HepG2 (cell line): ENCODE data around the gene CD300A. TPM values are rescaled to one million over a fixed set of nuclear protein-coding genes. Genes with fewer than 3 reads are reported as not detected.

ENCODE experiments used
- ATAC-seq: fragments of 200-7000 bp; cut with Tn5 transposase; 3 replicates; pipeline ENCODE4 v1.9.1; 2020; ENCODE audit warnings: mild to moderate bottlenecking, moderate library complexity
- BruUV-seq: library from RNA; stranded (reverse); fragments of 400-500 nt; replicated peaks from 2 replicates; lab custom pipeline; 2021; lab: Mats Ljungman, UMichigan
- CTCF ChIA-PET: fragments of 300-600 bp; formaldehyde crosslinking; extraction: SDS; loops from one replicate; lab custom pipeline; 2021; ENCODE audit warnings: low total read pairs, inconsistent platforms, low intra/inter-chr PET ratio; lab: Yijun Ruan, JAX
- POLR2A ChIA-PET: fragments of 350-600 bp; sonication (Branson Sonifier 250); formaldehyde crosslinking; loops from one replicate; lab custom pipeline; 2020; ENCODE audit warnings: antibody characterized with exemption, inconsistent platforms; lab: Yijun Ruan, JAX
- DNase-seq: peaks from one replicate; pipeline ENCODE4 v3.0.0-alpha.2; 2015; ENCODE audit warnings: low spot score
- FAIRE-seq: peaks from 3 replicates; lab custom pipeline; 2011; peaks lifted over from hg19 to GRCh38; lab: Jason Lieb, UNC
- H2AFZ ChIP-seq: one replicate; pipeline ENCODE4 v1.6.1; 2011; ENCODE audit warnings: low read length, inconsistent platforms
- H3K27ac ChIP-seq: fragments of 300-600 bp; 3 replicates; pipeline ENCODE4 v1.8.0; 2011; ENCODE audit warnings: mixed run types, mild to moderate bottlenecking, mixed read lengths, low read length, inconsistent platforms; ENCODE audit not compliant: insufficient read depth; ENCODE audit errors: extremely low read length
- H3K27me3 ChIP-seq, 2 experiments: fragments of 200-600 bp in 1 of 2; 2 replicates in 1 of 2; 3 replicates in 1 of 2; pipeline versions ENCODE4 v1.6.0 to v1.8.0; 2011; ENCODE audit warnings: low read length in 2 of 2, mild to moderate bottlenecking in 2 of 2, moderate library complexity in 2 of 2, inconsistent platforms in 1 of 2; ENCODE audit not compliant: insufficient read depth in 2 of 2, control insufficient read depth in 1 of 2
- H3K36me3 ChIP-seq, 2 experiments: fragments of 200-600 bp in 1 of 2; replicated peaks in 1 of 2; 2 replicates in 1 of 2; 3 replicates in 1 of 2; pipeline versions ENCODE4 v1.5.1 to v1.8.0; 2011; ENCODE audit warnings: low read length in 2 of 2, inconsistent platforms in 1 of 2; ENCODE audit not compliant: insufficient read depth in 2 of 2, control insufficient read depth in 1 of 2
- H3K4me1 ChIP-seq: 2 replicates; pipeline ENCODE4 v1.5.1; 2012; ENCODE audit warnings: low read length, inconsistent platforms; ENCODE audit not compliant: insufficient read depth
- H3K4me2 ChIP-seq: 2 replicates; pipeline ENCODE4 v1.6.0; 2011; ENCODE audit warnings: low read depth, low read length, inconsistent platforms
- H3K4me3 ChIP-seq, 3 experiments: fragments of 200-600 bp in 1 of 3; sonication (generic), shearing (Covaris generic) in 1 of 3; replicated peaks in 1 of 3; 2 replicates each; pipeline ENCODE4 v1.5.1; 2011 to 2016; ENCODE audit warnings: low read length in 3 of 3, inconsistent platforms in 2 of 3, low read depth in 2 of 3, mild to moderate bottlenecking in 2 of 3, control low read depth in 1 of 3, mixed read lengths in 1 of 3; ENCODE audit not compliant: insufficient read depth in 1 of 3
- H3K79me2 ChIP-seq: one replicate; pipeline ENCODE4 v1.6.1; 2011; ENCODE audit warnings: low read length, inconsistent platforms; ENCODE audit not compliant: insufficient read depth
- H3K9ac ChIP-seq: 2 replicates; pipeline ENCODE4 v1.6.0; 2011; ENCODE audit warnings: mild to moderate bottlenecking, low read depth, low read length, inconsistent platforms; ENCODE audit not compliant: insufficient read depth
- H3K9me3 ChIP-seq: 2 replicates; pipeline ENCODE4 v1.5.1; 2012; ENCODE audit warnings: mild to moderate bottlenecking, low read length
- H4K20me1 ChIP-seq: 2 replicates; pipeline ENCODE4 v1.6.0; 2011; ENCODE audit warnings: inconsistent platforms, mild to moderate bottlenecking, low read length, moderate library complexity; ENCODE audit not compliant: insufficient read depth
- FOXA3 ChIP-seq: IDR thresholded peaks from 2 replicates; pipeline ENCODE4 v1.6.1; 2016; ENCODE audit warnings: missing genetic modification reagents, missing compliant biosample characterization
- KLF12 ChIP-seq: sonication (generic); formaldehyde crosslinking; IDR thresholded peaks from 2 replicates; pipeline ENCODE4 v1.4.0; 2020; ENCODE audit warnings: missing genetic modification reagents, borderline replicate concordance
- KLF9 ChIP-seq: IDR thresholded peaks from 2 replicates; pipeline ENCODE4 v1.6.1; 2016; ENCODE audit warnings: low read depth
- MAFK ChIP-seq, 2 experiments: IDR thresholded peaks in 1 of 2; conservative IDR thresholded peaks in 1 of 2; 2 replicates each; pipeline ENCODE4 v1.6.1; 2011; ENCODE audit warnings: improper control_type of control experiment in 2 of 2, low read length in 2 of 2
- NFKB2 ChIP-seq: sonication (generic); formaldehyde crosslinking; IDR thresholded peaks from 2 replicates; pipeline ENCODE4 v1.4.0; 2020; ENCODE audit warnings: missing genetic modification reagents, borderline replicate concordance
- POLR2AphosphoS5 ChIP-seq: IDR thresholded peaks from 2 replicates; pipeline ENCODE4 v1.6.1; 2012; ENCODE audit warnings: low read depth, low read length
- PPARG ChIP-seq: conservative IDR thresholded peaks from 2 replicates; pipeline ENCODE4 v1.6.1; 2016; ENCODE audit warnings: missing biosample characterization, missing genetic modification reagents
- RBM39 ChIP-seq: fragments of 200-400 bp; formaldehyde crosslinking; IDR thresholded peaks from one replicate; pipeline ENCODE4 v1.6.1; 2018; ENCODE audit warnings: antibody characterized with exemption, mild to moderate bottlenecking, low read depth, low read length; ENCODE audit not compliant: poor library complexity, severe bottlenecking
- ZFP62 ChIP-seq: sonication (generic); formaldehyde crosslinking; IDR thresholded peaks from 2 replicates; pipeline ENCODE4 v1.4.0; 2020; ENCODE audit warnings: missing genetic modification reagents
- ZNF570 ChIP-seq: sonication (generic); formaldehyde crosslinking; IDR thresholded peaks from 2 replicates; pipeline ENCODE4 v1.4.0; 2020; ENCODE audit warnings: mild to moderate bottlenecking, missing genetic modification reagents, borderline replicate concordance
- ZNF574 ChIP-seq: sonication (generic); formaldehyde crosslinking; IDR thresholded peaks from 2 replicates; pipeline ENCODE4 v1.4.0; 2020; ENCODE audit warnings: missing genetic modification reagents
- ZNF597 ChIP-seq: sonication (generic); formaldehyde crosslinking; IDR thresholded peaks from 2 replicates; pipeline ENCODE4 v1.5.0; 2020; ENCODE audit warnings: missing genetic modification reagents
- ZNF670 ChIP-seq: sonication (generic); formaldehyde crosslinking; IDR thresholded peaks from 2 replicates; pipeline ENCODE4 v1.8.0; 2022; ENCODE audit warnings: mild to moderate bottlenecking, missing genetic modification reagents, borderline replicate concordance
- ZNF749 ChIP-seq: sonication (generic); formaldehyde crosslinking; IDR thresholded peaks from 2 replicates; pipeline ENCODE4 v1.8.0; 2022; ENCODE audit warnings: mild to moderate bottlenecking, missing genetic modification reagents, moderate library complexity, borderline replicate concordance
- ZNF878 ChIP-seq: sonication (generic); formaldehyde crosslinking; IDR thresholded peaks from 2 replicates; pipeline ENCODE4 v1.8.1; 2023; ENCODE audit warnings: mild to moderate bottlenecking, missing genetic modification reagents, moderate library complexity
- WGBS: methylation state at CpG from one replicate; pipeline ENCODE4 v1.1.6; 2017; ENCODE audit warnings: low lambda C conversion rate; 5-methylcytosine and 5-hydroxymethylcytosine counted together
- in situ Hi-C: cut with HindIII; loops from 2 replicates; pipeline ENCODE4 v1.10.0; 2017; ENCODE audit warnings: low pct_unique_long_range_greater_than_20kb; ENCODE audit not compliant: extremely low pct_ligation_motif_present
- intact Hi-C: fragments of 100-400 bp; cut with micrococcal nuclease; formaldehyde crosslinking; loops from one replicate; pipeline ENCODE4 v1.10.0; 2022; ENCODE audit not compliant: unreplicated experiment
- polyA plus RNA-seq, 8 experiments: library from polyadenylated mRNA; depleted of rRNA in 3 of 8; stranded (reverse) in 7 of 8; unstranded in 1 of 8; fragments of >200 nt; fragmentation: Illumina TruSeq in 4 of 8; extraction: Trizol in 4 of 8; gene quantifications; 2 replicates each; pipeline versions ENCODE4 v1.2.1 to v1.2.3, GENCODE V29; 2011 to 2016; ENCODE audit warnings: low read depth in 4 of 8, missing spikeins in 1 of 8, mixed read lengths in 1 of 8; ENCODE audit not compliant: insufficient read depth in 1 of 8
- total RNA-seq, 5 experiments: library from RNA; depleted of rRNA; stranded (reverse); fragments of >200 nt; fragmentation: Illumina TruSeq; extraction: Trizol; gene quantifications; 2 replicates each; pipeline ENCODE4 v1.2.3, GENCODE V29; 2016; ENCODE audit warnings: low read depth in 1 of 5
- TF ChIP-seq, protein P1 (sequence below): sonication (generic); formaldehyde crosslinking; IDR thresholded peaks from 2 replicates; pipeline ENCODE4 v1.5.0; 2020; ENCODE audit warnings: mild to moderate bottlenecking, missing genetic modification reagents
- TF ChIP-seq, protein P2 (sequence below): sonication (generic); formaldehyde crosslinking; IDR thresholded peaks from 2 replicates; pipeline ENCODE4 v1.4.0; 2020; ENCODE audit warnings: mild to moderate bottlenecking, missing genetic modification reagents

CD300A gene
- total and polyA plus RNA-seq, 2 of the 13 experiments (the other 11 are each of a cell fraction or from before 2014, with no cell fraction given) = not detected

- TF ChIP-seq MAFK (conservative IDR thresholded peaks at IDR 0.05 in 1 of 2, IDR thresholded peaks at IDR 0.05 in 1 of 2; ENCODE audit: low read length in 2 of 2) (no peak), ZNF878 (no peak), POLR2AphosphoS5 (no peak), ZFP62 (no peak)
Measured at GRCh38 chr17:74473294-74473693, 6.9 kb downstream of the CD300A start (continued).

DNA sequence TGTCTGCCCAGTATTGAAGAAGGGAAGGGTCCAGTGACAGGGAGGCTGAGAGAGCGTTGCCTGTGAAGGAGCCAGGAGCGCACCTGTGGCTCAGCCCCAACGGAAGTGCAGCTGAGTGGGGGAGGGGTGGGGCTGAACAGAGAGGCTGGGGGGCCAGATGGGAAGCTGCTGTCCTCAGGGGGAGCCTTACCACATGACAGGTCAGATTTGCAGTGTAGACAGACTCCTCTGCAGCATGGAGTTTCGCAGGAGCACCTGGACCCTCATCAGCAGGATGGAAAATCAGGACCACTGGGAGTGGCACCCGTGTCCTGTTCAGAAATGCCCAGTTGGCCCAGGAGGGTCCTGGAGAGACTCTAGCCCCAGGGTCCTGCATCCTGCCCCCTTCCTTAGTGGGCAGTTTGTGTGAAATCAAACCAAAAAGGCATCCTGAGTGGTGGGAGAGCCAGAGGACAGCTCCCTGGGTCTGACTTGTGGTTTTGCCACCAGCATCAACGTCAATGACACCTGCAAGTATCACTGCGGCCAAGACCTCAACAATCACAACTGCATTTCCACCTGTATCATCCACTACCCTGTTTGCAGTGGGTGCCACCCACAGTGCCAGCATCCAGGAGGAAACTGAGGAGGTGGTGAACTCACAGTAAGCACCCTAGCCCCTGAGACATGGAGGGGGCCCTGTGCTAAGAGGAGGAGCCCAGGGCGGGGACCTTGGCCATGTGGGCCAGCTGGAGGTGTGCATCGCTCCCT is 7.8 kb downstream of the CD300A start:
- no peak for FAIRE-seq
- CTCF ChIA-PET = no interaction called here
- TF ChIP-seq ZNF597 (CRISPR knock-in tag) (no peak), FOXA3 (CRISPR knock-in tag) (no peak), ZNF670 (CRISPR knock-in tag) (no peak), KLF9 (CRISPR knock-in tag) (no peak), KLF12 (no peak), ZNF570 (CRISPR knock-in tag) (no peak), NFKB2 (CRISPR knock-in tag) (no peak), PPARG (no peak), ZNF749 (CRISPR knock-in tag) (no peak), RBM39 (no peak), ZNF574 (CRISPR knock-in tag) (no peak)
- TF ChIP-seq, protein P1, sequence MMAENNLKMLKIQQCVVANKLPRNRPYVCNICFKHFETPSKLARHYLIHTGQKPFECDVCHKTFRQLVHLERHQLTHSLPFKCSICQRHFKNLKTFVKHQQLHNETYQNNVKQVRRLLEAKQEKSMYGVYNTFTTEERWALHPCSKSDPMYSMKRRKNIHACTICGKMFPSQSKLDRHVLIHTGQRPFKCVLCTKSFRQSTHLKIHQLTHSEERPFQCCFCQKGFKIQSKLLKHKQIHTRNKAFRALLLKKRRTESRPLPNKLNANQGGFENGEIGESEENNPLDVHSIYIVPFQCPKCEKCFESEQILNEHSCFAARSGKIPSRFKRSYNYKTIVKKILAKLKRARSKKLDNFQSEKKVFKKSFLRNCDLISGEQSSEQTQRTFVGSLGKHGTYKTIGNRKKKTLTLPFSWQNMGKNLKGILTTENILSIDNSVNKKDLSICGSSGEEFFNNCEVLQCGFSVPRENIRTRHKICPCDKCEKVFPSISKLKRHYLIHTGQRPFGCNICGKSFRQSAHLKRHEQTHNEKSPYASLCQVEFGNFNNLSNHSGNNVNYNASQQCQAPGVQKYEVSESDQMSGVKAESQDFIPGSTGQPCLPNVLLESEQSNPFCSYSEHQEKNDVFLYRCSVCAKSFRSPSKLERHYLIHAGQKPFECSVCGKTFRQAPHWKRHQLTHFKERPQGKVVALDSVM (CRISPR knock-in tag) = no peak
- TF ChIP-seq, protein P2, sequence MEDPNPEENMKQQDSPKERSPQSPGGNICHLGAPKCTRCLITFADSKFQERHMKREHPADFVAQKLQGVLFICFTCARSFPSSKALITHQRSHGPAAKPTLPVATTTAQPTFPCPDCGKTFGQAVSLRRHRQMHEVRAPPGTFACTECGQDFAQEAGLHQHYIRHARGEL (CRISPR knock-in tag) = no peak

More for the DNA sequence above, 7.8 kb downstream of the CD300A start:
- Histone ChIP-seq H3K4me1 (no peaks in the 10 kb centered on the region), H3K27me3 (peaks cover 0 to 29% of the 10 kb centered on the region in 2 experiments; a peak in 3 of 5 replicates), H3K4me3 (no peak overlapping the region), H3K9me3 (peaks cover 8% of the 10 kb centered on the region), H3K79me2 (no peaks in the 10 kb centered on the region), H3K36me3 (no peaks in the 10 kb centered on the region), H3K4me2 (no peak overlapping the region), H4K20me1 (no peaks in the 10 kb centered on the region), H3K27ac (no peak overlapping the region), H2AFZ (no peak overlapping the region), H3K9ac (no peak overlapping the region)
- 17% methylated on average over 7 of the region's 9 CpGs for WGBS
- in situ Hi-C loops (no loop called here), intact Hi-C loops (no loop called here)
- no peak for DNase-seq
- ATAC-seq = no peak
- no TSS peak for BruUV-seq
- POLR2A ChIA-PET = no interaction called here
